K562 (cell line): Measurements from ENCODE around the gene RNF32. TPM values are rescaled to one million over a fixed set of nuclear protein-coding genes. Genes with fewer than 3 reads are reported as not detected.

ENCODE experiments used
- CBX5 ChIP-seq: IDR thresholded peaks from 2 replicates; pipeline ENCODE4 v1.6.1; 2014; ENCODE audit warnings: low read depth, borderline replicate concordance
- EZH2 ChIP-seq: IDR thresholded peaks from 2 replicates; pipeline ENCODE4 v1.6.1; 2012; ENCODE audit warnings: low read depth, mild to moderate bottlenecking, inconsistent platforms, low read length, borderline replicate concordance
- JUND ChIP-seq, 2 experiments: IDR thresholded peaks; 2 replicates in 1 of 2; 3 replicates in 1 of 2; pipeline ENCODE4 v1.6.1; 2011; ENCODE audit warnings: borderline replicate concordance in 2 of 2, low read depth in 2 of 2, low read length in 2 of 2, improper control_type of control experiment in 1 of 2, missing biosample characterization in 1 of 2, missing genetic modification characterization in 1 of 2, missing genetic modification reagents in 1 of 2
- RUNX1 ChIP-seq: sonication (generic); IDR thresholded peaks from 2 replicates; pipeline ENCODE4 v1.6.1; 2016; ENCODE audit warnings: antibody characterized with exemption, low read depth
- SOX6 ChIP-seq: fragments of 450-650 bp; IDR thresholded peaks from 2 replicates; pipeline ENCODE4 v1.6.1; 2014; ENCODE audit warnings: mild to moderate bottlenecking
- STAT5B ChIP-seq: fragments of 250-450 bp; sonication (Bioruptor Pico); IDR thresholded peaks from 2 replicates; pipeline ENCODE4 v1.8.0; 2021; ENCODE audit warnings: mild to moderate bottlenecking, inconsistent platforms
- ZNF217 ChIP-seq: sonication (generic); formaldehyde crosslinking; IDR thresholded peaks from 2 replicates; pipeline ENCODE4 v1.8.0; 2022; ENCODE audit warnings: mild to moderate bottlenecking, missing genetic modification reagents
- polyA plus RNA-seq, 8 experiments: library from polyadenylated mRNA; depleted of rRNA in 4 of 8; stranded (reverse) in 5 of 8; unstranded in 3 of 8; fragments of >200 nt; fragmentation: Nextera tagmentation in 2 of 8; fragmentation: Illumina TruSeq in 1 of 8; extraction: Ambion mirVana in 2 of 8; extraction: Trizol in 1 of 8; gene quantifications; 2 replicates each; pipeline versions ENCODE4 v1.2.1 to v1.2.3, GENCODE V29; 2011 to 2014; ENCODE audit warnings: inconsistent platforms in 1 of 8, missing spikeins in 1 of 8
- total RNA-seq, 7 experiments: library from RNA; depleted of rRNA in 6 of 7; stranded (reverse); fragments of >200 nt in 6 of 7; fragmentation: Illumina TruSeq in 2 of 7; extraction: Trizol in 2 of 7; gene quantifications; 2 replicates each; pipeline versions ENCODE4 v1.2.1 to v1.2.3, GENCODE V29; 2011 to 2021; ENCODE audit warnings: low replicate concordance in 1 of 7
- TF ChIP-seq, protein P1 (sequence below): fragments of 450-650 bp; IDR thresholded peaks from 2 replicates; pipeline ENCODE4 v1.6.1; 2016; ENCODE audit warnings: mild to moderate bottlenecking, moderate library complexity
- TF ChIP-seq, protein P2 (sequence below): fragments of 250-450 bp; sonication (Bioruptor Pico); IDR thresholded peaks from 2 replicates; pipeline ENCODE4 v1.5.0; 2021
- TF ChIP-seq, protein P3 (sequence below): fragments of 250-450 bp; sonication (Bioruptor Pico); IDR thresholded peaks from 2 replicates; pipeline ENCODE4 v1.8.0; 2022; ENCODE audit warnings: inconsistent platforms, mild to moderate bottlenecking, moderate library complexity, borderline replicate concordance
- TF ChIP-seq, protein P4 (sequence below): fragments of 450-650 bp; IDR thresholded peaks from 2 replicates; pipeline ENCODE4 v1.6.1; 2016; ENCODE audit warnings: antibody characterized with exemption

The RNF32 gene
- total and polyA plus RNA-seq, 9 of the 15 experiments (the other 6 are each of a cell fraction or from before 2014, with no cell fraction given) = 2.6 to 7.0 (median 4.6) TPM

DNA sequence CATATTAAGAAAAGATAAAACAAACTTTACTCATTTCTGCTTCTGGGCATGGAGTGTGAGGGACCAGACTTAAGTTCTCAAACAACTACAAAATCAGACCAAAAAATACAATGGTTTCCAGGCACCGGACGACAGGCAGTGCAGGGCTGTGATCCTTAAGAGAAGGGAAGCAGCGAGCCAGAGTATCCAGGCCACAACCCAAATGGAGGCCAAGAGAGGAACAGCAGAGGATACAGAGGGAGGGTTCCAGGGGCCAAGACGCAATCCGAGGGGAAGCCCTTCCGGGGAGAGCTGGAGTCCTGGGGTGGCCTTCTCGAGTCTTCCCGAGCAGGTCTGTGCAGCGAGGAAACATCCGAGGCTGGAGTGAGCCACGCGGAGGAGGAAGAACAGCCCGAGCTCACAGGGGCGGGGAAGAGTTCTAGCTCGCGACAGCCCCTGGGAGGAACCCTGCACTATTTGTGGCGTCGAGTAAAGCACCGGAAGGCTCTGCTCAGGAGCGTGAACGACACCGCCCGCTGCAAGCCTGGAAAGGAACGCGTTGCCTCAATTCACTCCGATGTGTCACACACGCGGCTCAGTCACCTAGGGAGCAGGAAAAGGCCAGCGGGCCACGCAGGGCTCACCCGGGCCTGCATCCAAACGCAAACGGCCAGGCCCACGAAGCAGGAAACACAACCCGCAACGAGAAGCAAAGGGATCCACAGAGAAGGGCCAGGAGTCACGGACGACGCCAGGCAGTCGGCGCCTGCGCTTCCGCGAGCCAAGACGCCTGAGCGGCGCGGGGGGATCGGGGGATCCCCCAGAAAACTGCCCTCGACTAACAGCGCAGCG is 933 bp upstream of the RNF32 start (continued):
- TF ChIP-seq JUND (IDR thresholded peaks at IDR 0.05; ENCODE audit: borderline replicate concordance, low read depth, low read length) (0 out of 2 replicates have a peak, but pooled peaks have one; percentile 3), JUND (tag; IDR thresholded peaks at IDR 0.05; ENCODE audit: borderline replicate concordance, low read depth, low read length) (no peak), ZNF217 (no peak), RUNX1 (no peak; the same call in 1 of the 2 replicates), EZH2 (no peak), STAT5B (CRISPR knock-in tag) (no peak), SOX6 (peak; percentile 17; the same call in 1 of the 2 replicates), CBX5 (peak; percentile 2; the same call in 1 of the 2 replicates)
- TF ChIP-seq, protein P1, sequence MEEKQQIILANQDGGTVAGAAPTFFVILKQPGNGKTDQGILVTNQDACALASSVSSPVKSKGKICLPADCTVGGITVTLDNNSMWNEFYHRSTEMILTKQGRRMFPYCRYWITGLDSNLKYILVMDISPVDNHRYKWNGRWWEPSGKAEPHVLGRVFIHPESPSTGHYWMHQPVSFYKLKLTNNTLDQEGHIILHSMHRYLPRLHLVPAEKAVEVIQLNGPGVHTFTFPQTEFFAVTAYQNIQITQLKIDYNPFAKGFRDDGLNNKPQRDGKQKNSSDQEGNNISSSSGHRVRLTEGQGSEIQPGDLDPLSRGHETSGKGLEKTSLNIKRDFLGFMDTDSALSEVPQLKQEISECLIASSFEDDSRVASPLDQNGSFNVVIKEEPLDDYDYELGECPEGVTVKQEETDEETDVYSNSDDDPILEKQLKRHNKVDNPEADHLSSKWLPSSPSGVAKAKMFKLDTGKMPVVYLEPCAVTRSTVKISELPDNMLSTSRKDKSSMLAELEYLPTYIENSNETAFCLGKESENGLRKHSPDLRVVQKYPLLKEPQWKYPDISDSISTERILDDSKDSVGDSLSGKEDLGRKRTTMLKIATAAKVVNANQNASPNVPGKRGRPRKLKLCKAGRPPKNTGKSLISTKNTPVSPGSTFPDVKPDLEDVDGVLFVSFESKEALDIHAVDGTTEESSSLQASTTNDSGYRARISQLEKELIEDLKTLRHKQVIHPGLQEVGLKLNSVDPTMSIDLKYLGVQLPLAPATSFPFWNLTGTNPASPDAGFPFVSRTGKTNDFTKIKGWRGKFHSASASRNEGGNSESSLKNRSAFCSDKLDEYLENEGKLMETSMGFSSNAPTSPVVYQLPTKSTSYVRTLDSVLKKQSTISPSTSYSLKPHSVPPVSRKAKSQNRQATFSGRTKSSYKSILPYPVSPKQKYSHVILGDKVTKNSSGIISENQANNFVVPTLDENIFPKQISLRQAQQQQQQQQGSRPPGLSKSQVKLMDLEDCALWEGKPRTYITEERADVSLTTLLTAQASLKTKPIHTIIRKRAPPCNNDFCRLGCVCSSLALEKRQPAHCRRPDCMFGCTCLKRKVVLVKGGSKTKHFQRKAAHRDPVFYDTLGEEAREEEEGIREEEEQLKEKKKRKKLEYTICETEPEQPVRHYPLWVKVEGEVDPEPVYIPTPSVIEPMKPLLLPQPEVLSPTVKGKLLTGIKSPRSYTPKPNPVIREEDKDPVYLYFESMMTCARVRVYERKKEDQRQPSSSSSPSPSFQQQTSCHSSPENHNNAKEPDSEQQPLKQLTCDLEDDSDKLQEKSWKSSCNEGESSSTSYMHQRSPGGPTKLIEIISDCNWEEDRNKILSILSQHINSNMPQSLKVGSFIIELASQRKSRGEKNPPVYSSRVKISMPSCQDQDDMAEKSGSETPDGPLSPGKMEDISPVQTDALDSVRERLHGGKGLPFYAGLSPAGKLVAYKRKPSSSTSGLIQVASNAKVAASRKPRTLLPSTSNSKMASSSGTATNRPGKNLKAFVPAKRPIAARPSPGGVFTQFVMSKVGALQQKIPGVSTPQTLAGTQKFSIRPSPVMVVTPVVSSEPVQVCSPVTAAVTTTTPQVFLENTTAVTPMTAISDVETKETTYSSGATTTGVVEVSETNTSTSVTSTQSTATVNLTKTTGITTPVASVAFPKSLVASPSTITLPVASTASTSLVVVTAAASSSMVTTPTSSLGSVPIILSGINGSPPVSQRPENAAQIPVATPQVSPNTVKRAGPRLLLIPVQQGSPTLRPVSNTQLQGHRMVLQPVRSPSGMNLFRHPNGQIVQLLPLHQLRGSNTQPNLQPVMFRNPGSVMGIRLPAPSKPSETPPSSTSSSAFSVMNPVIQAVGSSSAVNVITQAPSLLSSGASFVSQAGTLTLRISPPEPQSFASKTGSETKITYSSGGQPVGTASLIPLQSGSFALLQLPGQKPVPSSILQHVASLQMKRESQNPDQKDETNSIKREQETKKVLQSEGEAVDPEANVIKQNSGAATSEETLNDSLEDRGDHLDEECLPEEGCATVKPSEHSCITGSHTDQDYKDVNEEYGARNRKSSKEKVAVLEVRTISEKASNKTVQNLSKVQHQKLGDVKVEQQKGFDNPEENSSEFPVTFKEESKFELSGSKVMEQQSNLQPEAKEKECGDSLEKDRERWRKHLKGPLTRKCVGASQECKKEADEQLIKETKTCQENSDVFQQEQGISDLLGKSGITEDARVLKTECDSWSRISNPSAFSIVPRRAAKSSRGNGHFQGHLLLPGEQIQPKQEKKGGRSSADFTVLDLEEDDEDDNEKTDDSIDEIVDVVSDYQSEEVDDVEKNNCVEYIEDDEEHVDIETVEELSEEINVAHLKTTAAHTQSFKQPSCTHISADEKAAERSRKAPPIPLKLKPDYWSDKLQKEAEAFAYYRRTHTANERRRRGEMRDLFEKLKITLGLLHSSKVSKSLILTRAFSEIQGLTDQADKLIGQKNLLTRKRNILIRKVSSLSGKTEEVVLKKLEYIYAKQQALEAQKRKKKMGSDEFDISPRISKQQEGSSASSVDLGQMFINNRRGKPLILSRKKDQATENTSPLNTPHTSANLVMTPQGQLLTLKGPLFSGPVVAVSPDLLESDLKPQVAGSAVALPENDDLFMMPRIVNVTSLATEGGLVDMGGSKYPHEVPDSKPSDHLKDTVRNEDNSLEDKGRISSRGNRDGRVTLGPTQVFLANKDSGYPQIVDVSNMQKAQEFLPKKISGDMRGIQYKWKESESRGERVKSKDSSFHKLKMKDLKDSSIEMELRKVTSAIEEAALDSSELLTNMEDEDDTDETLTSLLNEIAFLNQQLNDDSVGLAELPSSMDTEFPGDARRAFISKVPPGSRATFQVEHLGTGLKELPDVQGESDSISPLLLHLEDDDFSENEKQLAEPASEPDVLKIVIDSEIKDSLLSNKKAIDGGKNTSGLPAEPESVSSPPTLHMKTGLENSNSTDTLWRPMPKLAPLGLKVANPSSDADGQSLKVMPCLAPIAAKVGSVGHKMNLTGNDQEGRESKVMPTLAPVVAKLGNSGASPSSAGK = 0 out of 2 replicates have a peak, but pooled peaks have one; percentile 99
- TF ChIP-seq, protein P2, sequence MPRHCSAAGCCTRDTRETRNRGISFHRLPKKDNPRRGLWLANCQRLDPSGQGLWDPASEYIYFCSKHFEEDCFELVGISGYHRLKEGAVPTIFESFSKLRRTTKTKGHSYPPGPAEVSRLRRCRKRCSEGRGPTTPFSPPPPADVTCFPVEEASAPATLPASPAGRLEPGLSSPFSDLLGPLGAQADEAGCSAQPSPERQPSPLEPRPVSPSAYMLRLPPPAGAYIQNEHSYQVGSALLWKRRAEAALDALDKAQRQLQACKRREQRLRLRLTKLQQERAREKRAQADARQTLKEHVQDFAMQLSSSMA (CRISPR knock-in tag) = no peak
- TF ChIP-seq, protein P3, sequence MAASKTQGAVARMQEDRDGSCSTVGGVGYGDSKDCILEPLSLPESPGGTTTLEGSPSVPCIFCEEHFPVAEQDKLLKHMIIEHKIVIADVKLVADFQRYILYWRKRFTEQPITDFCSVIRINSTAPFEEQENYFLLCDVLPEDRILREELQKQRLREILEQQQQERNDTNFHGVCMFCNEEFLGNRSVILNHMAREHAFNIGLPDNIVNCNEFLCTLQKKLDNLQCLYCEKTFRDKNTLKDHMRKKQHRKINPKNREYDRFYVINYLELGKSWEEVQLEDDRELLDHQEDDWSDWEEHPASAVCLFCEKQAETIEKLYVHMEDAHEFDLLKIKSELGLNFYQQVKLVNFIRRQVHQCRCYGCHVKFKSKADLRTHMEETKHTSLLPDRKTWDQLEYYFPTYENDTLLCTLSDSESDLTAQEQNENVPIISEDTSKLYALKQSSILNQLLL (CRISPR knock-in tag) = 0 out of 2 replicates have a peak, but pooled peaks have one; percentile 8
- TF ChIP-seq, protein P4, sequence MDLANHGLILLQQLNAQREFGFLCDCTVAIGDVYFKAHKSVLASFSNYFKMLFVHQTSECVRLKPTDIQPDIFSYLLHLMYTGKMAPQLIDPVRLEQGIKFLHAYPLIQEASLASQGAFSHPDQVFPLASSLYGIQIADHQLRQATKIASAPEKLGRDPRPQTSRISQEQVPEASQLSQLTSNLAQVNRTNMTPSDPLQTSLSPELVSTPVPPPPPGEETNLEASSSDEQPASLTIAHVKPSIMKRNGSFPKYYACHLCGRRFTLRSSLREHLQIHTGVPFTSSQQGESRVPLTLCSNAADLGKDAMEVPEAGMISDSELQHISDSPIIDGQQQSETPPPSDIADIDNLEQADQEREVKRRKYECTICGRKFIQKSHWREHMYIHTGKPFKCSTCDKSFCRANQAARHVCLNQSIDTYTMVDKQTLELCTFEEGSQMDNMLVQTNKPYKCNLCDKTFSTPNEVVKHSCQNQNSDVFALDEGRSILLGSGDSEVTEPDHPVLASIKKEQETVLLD = no peak; the same call in 1 of the 2 replicates
